Natural killer cell (primary cell): ENCODE results near the gene IFT81. TPM values are rescaled to one million over a fixed set of nuclear protein-coding genes. Genes with fewer than 3 reads are reported as not detected.
"Not testable (repeated sequence)": the region's sequence is repeated elsewhere in the genome, so short reads cannot be mapped to it uniquely, and the experiment has no call there.

Source experiments
- ATAC-seq, 3 donors: fragments of 150-1000 bp in 2 of 3; fragments of 200-7000 bp in 1 of 3; cut with Tn5 transposase; 1 replicate in 1 of 3; 2 replicates in 2 of 3; pipeline ENCODE4 v1.10.0; 2021; ENCODE audit warnings: mild to moderate bottlenecking in 2 of 3, moderate library complexity in 2 of 3
- DNase-seq, 2 donors: peaks; one replicate each; pipeline versions ENCODE4 v3.0.0 to v3.0.0-alpha.2; 2013 to 2021; ENCODE audit warnings: mixed read lengths in 1 of 2
- H3K27ac ChIP-seq: one replicate; pipeline ENCODE4 v1.5.1; 2013; ENCODE audit warnings: mild to moderate bottlenecking, low read length
- H3K27me3 ChIP-seq: one replicate; pipeline ENCODE4 v1.6.1; 2013; ENCODE audit warnings: low read length; ENCODE audit not compliant: control insufficient read depth, insufficient read depth
- H3K36me3 ChIP-seq: one replicate; pipeline ENCODE4 v1.6.1; 2013; ENCODE audit warnings: low read length; ENCODE audit not compliant: control insufficient read depth, insufficient read depth
- H3K4me1 ChIP-seq: one replicate; pipeline ENCODE4 v1.6.1; 2013; ENCODE audit warnings: low read length; ENCODE audit not compliant: control insufficient read depth, insufficient read depth
- H3K4me3 ChIP-seq: one replicate; pipeline ENCODE4 v1.5.1; 2013; ENCODE audit warnings: low read length
- H3K9me3 ChIP-seq: one replicate; pipeline ENCODE4 v1.6.1; 2013; ENCODE audit warnings: low read length; ENCODE audit not compliant: control insufficient read depth, insufficient read depth
- H3K27ac Mint-ChIP-seq, 2 donors: one replicate each; pipeline ENCODE4 v1.8.0; 2022; ENCODE audit warnings: mild to moderate bottlenecking in 2 of 2, mixed read lengths in 2 of 2, moderate library complexity in 1 of 2
- H3K27me3 Mint-ChIP-seq, 2 donors: one replicate each; pipeline ENCODE4 v1.8.0; 2022; ENCODE audit warnings: low read depth in 2 of 2, mixed read lengths in 2 of 2
- H3K36me3 Mint-ChIP-seq: one replicate; pipeline ENCODE4 v1.8.0; 2022; ENCODE audit warnings: mixed read lengths
- H3K4me1 Mint-ChIP-seq, 2 donors: one replicate each; pipeline ENCODE4 v1.8.0; 2022; ENCODE audit warnings: mixed read lengths in 2 of 2
- H3K4me3 Mint-ChIP-seq: one replicate; pipeline ENCODE4 v1.8.0; 2022; ENCODE audit warnings: mild to moderate bottlenecking, moderate library complexity, mixed read lengths
- H3K9me3 Mint-ChIP-seq, 2 donors: one replicate each; pipeline ENCODE4 v1.8.0; 2022; ENCODE audit warnings: mixed read lengths in 2 of 2
- CTCF ChIP-seq: fragments of 200-600 bp; IDR thresholded peaks from one replicate; pipeline ENCODE4 v1.8.0; 2022; ENCODE audit warnings: antibody characterized with exemption
- WGBS: methylation state at CpG from one replicate; pipeline ENCODE4 v1.1.7; 2013; ENCODE audit warnings: missing lambda C conversion rate; ENCODE audit not compliant: insufficient coverage; 5-methylcytosine and 5-hydroxymethylcytosine counted together
- intact Hi-C: fragments of 100-400 bp; cut with micrococcal nuclease; formaldehyde crosslinking; loops from one replicate; pipeline ENCODE4 v1.14.2; 2022
- total RNA-seq, 4 donors: library from RNA; stranded (reverse); fragments of 120-200 nt in 1 of 4; gene quantifications; one replicate each; pipeline versions ENCODE4 v1.2.3 to v1.2.4, GENCODE V29; 2013 to 2022

Gene IFT81
- total RNA-seq, 3 donors from 2014 or later (not counting 1 experiment from before 2014, with no cell fraction given): 0.61 to 1.4 (median 0.80) TPM

DNA sequence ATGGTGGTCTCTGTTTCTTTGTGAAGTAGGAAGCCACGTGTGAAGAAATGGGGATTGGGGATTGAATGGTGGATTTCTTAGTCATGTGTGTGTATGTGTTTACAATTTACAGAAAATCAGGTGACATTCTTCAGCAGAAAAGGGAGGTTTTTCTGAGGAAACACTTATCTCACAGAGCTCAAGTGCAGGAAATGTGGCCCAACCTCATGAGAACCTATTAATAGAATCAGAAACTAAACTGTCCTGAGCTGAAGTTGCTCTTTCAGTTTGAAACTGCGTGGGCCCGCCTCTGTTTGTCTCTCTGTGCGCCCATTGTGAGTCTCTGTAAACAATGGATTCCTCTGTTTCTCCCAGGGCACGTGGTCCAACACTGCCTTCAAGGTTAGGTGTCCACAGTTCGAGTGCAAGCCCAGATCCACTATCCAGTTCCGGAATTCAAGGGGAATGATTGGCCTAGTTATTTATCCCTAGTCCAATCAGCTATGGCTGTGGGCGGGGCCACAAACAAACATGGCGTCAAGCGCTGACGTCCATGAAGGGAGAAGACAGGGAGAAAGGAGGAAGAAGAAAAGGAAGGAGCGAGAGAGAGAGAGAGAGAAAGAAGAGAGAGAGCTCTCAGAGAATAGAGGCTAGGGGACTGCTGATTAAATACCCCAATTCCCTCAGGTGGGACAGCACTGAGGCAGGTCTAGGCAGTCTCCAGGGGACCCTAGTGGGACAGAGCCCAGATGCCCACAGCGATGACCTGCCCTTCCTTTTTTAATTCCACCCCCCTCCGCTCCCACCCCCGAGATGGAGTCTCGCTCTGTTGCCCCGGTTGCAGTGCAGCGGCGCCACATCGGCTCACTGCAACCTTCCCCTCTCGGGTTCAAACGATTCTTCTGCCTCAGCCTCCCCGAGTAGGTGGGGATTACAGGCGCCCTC, 44.4 kb upstream of the IFT81 start:
- intact Hi-C loops: loop anchor here (1.0 kb wide), 3 partner anchors 31 to 324 kb away; partner anchors contain the start of genes ANAPC7, C12orf76 and IFT81
- H3K4me3 Mint-ChIP-seq: peak overlapping the region; percentile 85
- peak overlapping the region; percentile 92 for H3K27ac ChIP-seq
- 50% methylated on average over 24 of the region's 24 CpGs for WGBS
- H3K9me3 ChIP-seq: no peaks in the 10 kb centered on the region
- H3K27me3 Mint-ChIP-seq: no peaks in the 10 kb centered on the region
- H3K4me1 ChIP-seq: peaks cover 24% of the 10 kb centered on the region
- no peaks in the 10 kb centered on the region for H3K36me3 ChIP-seq
- peak; percentile 72 to 88 for DNase-seq
- H3K9me3 Mint-ChIP-seq: peaks cover 2 to 3% of the 10 kb centered on the region in 2 donors
- peaks cover 15 to 21% of the 10 kb centered on the region in 2 donors for H3K4me1 Mint-ChIP-seq
- no peaks in the 10 kb centered on the region for H3K27me3 ChIP-seq
- H3K4me3 ChIP-seq: peak overlapping the region; percentile 42
- H3K36me3 Mint-ChIP-seq: no peaks in the 10 kb centered on the region
- no peak for TF ChIP-seq CTCF
- H3K27ac Mint-ChIP-seq: peak overlapping the region; percentile 92 to 95
- ATAC-seq: peak; percentile 90 to 91 (median 90)

DNA sequence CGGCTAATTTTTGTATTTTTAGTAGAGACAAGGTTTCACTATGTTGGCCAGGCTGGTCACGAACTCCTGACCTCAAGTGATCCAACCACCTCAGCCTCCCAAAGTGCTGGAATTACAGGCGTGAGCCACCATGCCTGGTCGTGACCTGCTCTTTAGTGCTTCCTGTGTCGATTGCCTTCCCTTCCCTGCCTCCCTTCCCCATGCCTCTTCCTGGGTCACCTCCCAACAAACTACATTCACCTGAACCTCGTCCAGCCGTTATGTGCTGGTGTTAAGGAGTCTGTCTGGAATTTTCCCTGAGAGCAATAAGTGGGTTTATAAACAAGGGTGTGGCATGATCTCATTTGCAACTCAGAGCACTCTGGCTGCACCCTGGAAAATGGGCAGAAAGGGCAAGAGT, 43.7 kb upstream of the IFT81 start:
- Histone ChIP-seq H3K36me3 (no peaks in the 10 kb centered on the region), H3K4me1 (peaks cover 24% of the 10 kb centered on the region), H3K27me3 (no peaks in the 10 kb centered on the region), H3K27ac (no peak overlapping the region), H3K4me3 (no peak overlapping the region), H3K9me3 (no peaks in the 10 kb centered on the region)
- no peaks in the 10 kb centered on the region for H3K27me3 Mint-ChIP-seq
- H3K4me1 Mint-ChIP-seq: peaks cover 15 to 21% of the 10 kb centered on the region in 2 donors
- no peaks in the 10 kb centered on the region for H3K36me3 Mint-ChIP-seq
- WGBS: 87% methylated on average over 7 of the region's 7 CpGs
- peak overlapping the region; percentile 92 to 95 for H3K27ac Mint-ChIP-seq
- DNase-seq (no peak), ATAC-seq (no peak)
- peaks cover 2 to 3% of the 10 kb centered on the region in 2 donors for H3K9me3 Mint-ChIP-seq
- no peak for TF ChIP-seq CTCF
- intact Hi-C loops: no loop called here
- peak overlapping the region; percentile 11 for H3K4me3 Mint-ChIP-seq

DNA sequence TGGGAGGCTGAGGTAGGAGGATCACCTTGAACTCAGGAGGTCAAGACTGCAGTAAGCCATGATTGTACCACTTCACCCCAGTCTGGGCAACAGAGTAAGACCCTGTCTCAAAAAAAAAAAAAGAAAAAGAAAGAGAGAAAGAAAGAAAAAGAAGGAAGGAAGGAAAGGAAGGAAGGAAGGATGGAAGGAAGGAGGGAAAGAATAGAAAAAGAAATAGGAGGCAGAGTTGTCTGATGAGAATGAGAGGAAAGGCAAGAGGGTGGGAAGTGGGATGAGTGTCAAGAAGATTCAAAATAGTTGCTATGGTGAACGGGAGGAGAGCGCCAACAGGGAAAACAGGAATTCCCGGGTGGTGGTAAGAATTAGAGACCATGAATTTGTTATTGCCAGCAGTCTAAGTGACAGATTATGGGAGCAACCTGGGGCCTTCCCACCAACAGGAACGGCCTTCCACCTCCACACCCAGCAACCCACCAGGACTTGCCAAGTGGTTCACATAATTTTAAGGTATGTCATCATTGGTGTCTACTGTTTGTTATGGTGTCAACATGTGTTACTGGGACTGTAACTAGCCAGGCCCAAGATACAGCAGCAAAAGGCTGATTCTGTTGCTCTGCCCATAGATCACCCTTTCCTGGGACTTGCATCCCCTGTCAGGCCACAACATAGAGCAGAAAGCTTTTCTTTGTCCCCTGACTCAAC, 39.7 kb upstream of the IFT81 start:
- Histone ChIP-seq H3K36me3 (no peaks in the 10 kb centered on the region), H3K4me3 (no peak overlapping the region), H3K4me1 (peaks cover 12% of the 10 kb centered on the region), H3K9me3 (no peaks in the 10 kb centered on the region), H3K27ac (no peak overlapping the region), H3K27me3 (no peaks in the 10 kb centered on the region)
- peaks cover 6 to 12% of the 10 kb centered on the region in 2 donors for H3K4me1 Mint-ChIP-seq
- peaks cover 2 to 3% of the 10 kb centered on the region in 2 donors for H3K9me3 Mint-ChIP-seq
- intact Hi-C loops: no loop called here
- WGBS: 95% methylated on average over 3 of the region's 4 CpGs
- DNase-seq (no peak), ATAC-seq (no peak)
- no peak overlapping the region for H3K27ac Mint-ChIP-seq
- H3K4me3 Mint-ChIP-seq: no peak overlapping the region
- TF ChIP-seq CTCF: no peak
- peaks cover 8% of the 10 kb centered on the region in 2 donors for H3K27me3 Mint-ChIP-seq
- no peaks in the 10 kb centered on the region for H3K36me3 Mint-ChIP-seq

DNA sequence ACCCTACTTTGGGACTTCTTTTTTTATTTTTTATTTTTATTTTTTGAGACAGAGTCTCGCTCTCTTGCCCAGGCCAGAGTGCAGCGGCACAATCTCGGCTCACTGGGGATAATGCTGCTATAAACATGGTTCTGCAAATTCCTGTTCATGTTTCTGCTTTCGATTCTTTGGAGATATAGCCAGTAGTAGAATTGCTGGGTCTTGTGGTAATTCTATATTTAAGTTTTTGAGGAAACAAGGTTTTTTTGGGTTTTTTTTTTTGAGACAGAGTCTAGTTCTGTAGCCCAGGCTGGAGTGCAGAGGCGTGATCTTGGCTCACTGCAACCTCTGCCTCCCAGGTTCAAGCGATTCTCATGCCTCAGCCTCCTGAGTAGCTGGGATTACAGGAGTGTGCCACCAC, 35.9 kb upstream of the IFT81 start:
- H3K27me3 ChIP-seq, H3K27ac ChIP-seq, H3K27ac Mint-ChIP-seq, ATAC-seq, H3K4me3 Mint-ChIP-seq, H3K36me3 ChIP-seq, H3K9me3 Mint-ChIP-seq, intact Hi-C loops, DNase-seq, H3K4me1 ChIP-seq, H3K36me3 Mint-ChIP-seq, H3K4me3 ChIP-seq, H3K9me3 ChIP-seq, H3K4me1 Mint-ChIP-seq: not testable (repeated sequence)
- 22% methylated on average over 6 of the region's 6 CpGs for WGBS
- peaks cover 8 to 15% of the 10 kb centered on the region in 2 donors for H3K27me3 Mint-ChIP-seq
